GM18498 (cell line): ENCODE results near the gene GPR146.
"Not testable (repeated sequence)": the region's sequence is repeated elsewhere in the genome, so short reads cannot be mapped to it uniquely, and the experiment has no call there.

Source experiments
- ATAC-seq: cut with Tn5 transposase; IDR thresholded peaks from one replicate; pipeline ENCODE4 v1.9.1; 2021; ENCODE audit warnings: mild to moderate bottlenecking, moderate library complexity; ENCODE audit not compliant: unreplicated experiment

GPR146 gene

GRCh38 chr7:1074018-1074417 lies 29.7 kb downstream of the GPR146 start:
- not testable (repeated sequence) for ATAC-seq

GRCh38 chr7:1074593-1075431 lies 30.5 kb downstream of the GPR146 start:
- no peak for ATAC-seq

- no peak for ATAC-seq
These were observed 32.1 kb downstream of the GPR146 start for GRCh38 chr7:1076184-1077072.

- ATAC-seq, result no peak
These were observed 34.2 kb downstream of the GPR146 start for GRCh38 chr7:1078519-1078918.

- ATAC-seq, result no peak
These were observed 34.6 kb downstream of the GPR146 start for GRCh38 chr7:1078985-1079384.

- ATAC-seq, result no peak
These were observed 35.2 kb downstream of the GPR146 start for GRCh38 chr7:1079546-1079945.

- no peak for ATAC-seq
These were observed 36.0 kb downstream of the GPR146 start for GRCh38 chr7:1080252-1080920.

GRCh38 chr7:1080921-1081255 lies 36.5 kb downstream of the GPR146 start:
- ATAC-seq, result no peak

- ATAC-seq, result no peak
These were observed 37.0 kb downstream of the GPR146 start for GRCh38 chr7:1081336-1081735.

GRCh38 chr7:1081931-1082401 lies 37.6 kb downstream of the GPR146 start:
- ATAC-seq, result no peak

- ATAC-seq, result no peak
These were observed 39.6 kb downstream of the GPR146 start for GRCh38 chr7:1083729-1084657.

- no peak for ATAC-seq
These were observed 40.9 kb downstream of the GPR146 start for GRCh38 chr7:1085266-1085665.

- ATAC-seq, result no peak
These were observed 41.6 kb downstream of the GPR146 start for GRCh38 chr7:1085910-1086421.

GRCh38 chr7:1086588-1087464 lies 42.5 kb downstream of the GPR146 start:
- peak; percentile 86 for ATAC-seq

GRCh38 chr7:1087465-1087814 lies 43.1 kb downstream of the GPR146 start:
- ATAC-seq, result no peak

- no peak for ATAC-seq
These were observed 43.9 kb downstream of the GPR146 start, which contains the start of gene GPER1 for GRCh38 chr7:1087952-1088920. Gene GPER1, plus strand, starts transcription at chr7:1088113. Its CDS starts 3,616 bp downstream, at chr7:1091729.

GRCh38 chr7:1090236-1090635 lies 45.9 kb downstream of the GPR146 start:
- ATAC-seq, result no peak
